ENCODE measurements around the gene GRK1. TPM values are rescaled to one million over a fixed set of nuclear protein-coding genes. Genes with fewer than 3 reads are reported as not detected.

Gene GRK1
- total RNA-seq, 1 donor from 2014 or later, result not detected

- no peak for DNase-seq
Observed at GRCh38 chr13:113783200-113783881, 116.3 kb downstream of the GRK1 start.

- DNase-seq, result no peak
Observed at GRCh38 chr13:113783966-113784644, 117.1 kb downstream of the GRK1 start.

GRCh38 chr13:113784645-113785024, 117.6 kb downstream of the GRK1 start:
- no peak for DNase-seq

- DNase-seq, result peak; percentile 88
Observed at GRCh38 chr13:113785051-113786010, 118.3 kb downstream of the GRK1 start.

- DNase-seq, result peak; percentile 76
Observed at GRCh38 chr13:113786262-113786841, 119.3 kb downstream of the GRK1 start.

Other genes with a start within 250 kb of the GRK1 start
- gene ADPRHL1, start 213.7 kb upstream of the GRK1 start, total RNA-seq, result 1.0 and 1.7 TPM in 2 replicates
- 10.0 and 10.2 TPM in 2 replicates for gene DCUN1D2, start 176.5 kb upstream of the GRK1 start, total RNA-seq
- gene TFDP1, start 82.5 kb upstream of the GRK1 start, total RNA-seq, result 49.5 and 122 TPM in 2 replicates
- gene ATP4B, start 9.0 kb upstream of the GRK1 start, total RNA-seq, result not detected in 2 replicates
- gene TMEM255B, start 92.0 kb downstream of the GRK1 start, total RNA-seq, result 45.1 and 72.3 TPM in 2 replicates
- gene GAS6, start 196.9 kb downstream of the GRK1 start, total RNA-seq, result 147 and 174 TPM in 2 replicates